Kidney (tissue), 2 donors: ENCODE data around the gene PPIAL4G. TPM values are rescaled to one million over a fixed set of nuclear protein-coding genes. Genes with fewer than 3 reads are reported as not detected.

Experiments
- polyA plus RNA-seq: library from polyadenylated mRNA; stranded (reverse); fragments of 350-450 nt; fragmentation: Illumina TruSeq; extraction: RNeasy Lipid Tissue Mini Kit (QIAGEN cat#74804); gene quantifications from one replicate; pipeline ENCODE4 v1.2.3, GENCODE V29; 2014; ENCODE audit warnings: low read depth, low replicate concordance; ENCODE audit not compliant: insufficient read depth
- total RNA-seq: library from RNA; stranded (reverse); fragmentation: NEBNext Ultra II Directional; extraction: Animal tissue kit (Norgen Biotek cat#: 25700); gene quantifications from one replicate; pipeline ENCODE4 v1.2.1, GENCODE V29; 2021
- donor health status: DM: yes; HTN: yes; CAD: no.

PPIAL4G gene
- total and polyA plus RNA-seq, 2 donors from 2014 or later = 0.35 TPM; not detected in 1

Other genes with a start within 250 kb of the PPIAL4G start
- gene NBPF14, start 112.7 kb upstream of the PPIAL4G start, total RNA-seq = 29.8 TPM
- 17.6 TPM for gene NBPF14, start 112.7 kb upstream of the PPIAL4G start, polyA plus RNA-seq